Prostate gland (tissue), 2 donors: Measurements from ENCODE around the gene PTPRE. TPM values are rescaled to one million over a fixed set of nuclear protein-coding genes. Genes with fewer than 3 reads are reported as not detected.

Experiments
- DNase-seq: peaks from one replicate; pipeline ENCODE4 v3.0.0-alpha.2; 2019; ENCODE audit warnings: low spot score
- H3K27ac ChIP-seq, 2 donors: fragments of 200-600 bp; sonication (generic); 2 replicates each; pipeline ENCODE4 v1.5.1; 2017 to 2019
- H3K27me3 ChIP-seq: fragments of 200-600 bp; sonication (generic); replicated peaks from 2 replicates; pipeline ENCODE4 v1.5.1; 2019; ENCODE audit not compliant: insufficient read depth
- H3K36me3 ChIP-seq, 2 donors: fragments of 200-600 bp; sonication (generic); 1 replicate in 1 of 2; 2 replicates in 1 of 2; pipeline versions ENCODE4 v1.5.1 to v1.8.1; 2017 to 2019
- H3K4me1 ChIP-seq: fragments of 200-600 bp; sonication (generic); replicated peaks from 2 replicates; pipeline ENCODE4 v1.5.1; 2019
- H3K4me3 ChIP-seq, 2 donors: fragments of 200-600 bp; sonication (generic); 2 replicates each; pipeline ENCODE4 v1.5.1; 2017 to 2019
- H3K9me3 ChIP-seq: fragments of 200-600 bp; sonication (generic); 2 replicates; pipeline ENCODE4 v1.5.1; 2017
- POLR2A ChIP-seq: fragments of 450-650 bp; IDR thresholded peaks from one replicate; pipeline ENCODE4 v1.6.1; 2016; ENCODE audit warnings: antibody characterized with exemption, mild to moderate bottlenecking
- POLR2AphosphoS5 ChIP-seq: sonication (generic); formaldehyde crosslinking; IDR thresholded peaks from one replicate; pipeline ENCODE4 v1.6.1; 2017; ENCODE audit warnings: antibody characterized with exemption
- WGBS: methylation state at CpG from one replicate; pipeline ENCODE4 v1.1.5; 2018; 5-methylcytosine and 5-hydroxymethylcytosine counted together
- intact Hi-C: fragments of 100-400 bp; cut with DNase I; formaldehyde crosslinking; loops from one replicate; pipeline ENCODE4 v1.14.2; 2022
- total RNA-seq, 2 donors: library from RNA; depleted of rRNA; stranded (reverse); fragments of >200 nt; gene quantifications; one replicate each; pipeline ENCODE4 v1.1.0, GENCODE V29; 2016
- TF ChIP-seq, protein P1 (sequence below), 4 experiments: fragments of 200-600 bp in 2 of 4; fragments of 450-650 bp in 2 of 4; sonication (generic) in 2 of 4; IDR thresholded peaks; 1 replicate in 3 of 4; 2 replicates in 1 of 4; pipeline ENCODE4 v1.5.1; 2016 to 2019; ENCODE audit warnings: antibody characterized with exemption in 4 of 4, mild to moderate bottlenecking in 2 of 4, moderate library complexity in 2 of 4

PTPRE gene
- total RNA-seq, 2 donors from 2014 or later = 4.5 to 14.3 TPM

DNA sequence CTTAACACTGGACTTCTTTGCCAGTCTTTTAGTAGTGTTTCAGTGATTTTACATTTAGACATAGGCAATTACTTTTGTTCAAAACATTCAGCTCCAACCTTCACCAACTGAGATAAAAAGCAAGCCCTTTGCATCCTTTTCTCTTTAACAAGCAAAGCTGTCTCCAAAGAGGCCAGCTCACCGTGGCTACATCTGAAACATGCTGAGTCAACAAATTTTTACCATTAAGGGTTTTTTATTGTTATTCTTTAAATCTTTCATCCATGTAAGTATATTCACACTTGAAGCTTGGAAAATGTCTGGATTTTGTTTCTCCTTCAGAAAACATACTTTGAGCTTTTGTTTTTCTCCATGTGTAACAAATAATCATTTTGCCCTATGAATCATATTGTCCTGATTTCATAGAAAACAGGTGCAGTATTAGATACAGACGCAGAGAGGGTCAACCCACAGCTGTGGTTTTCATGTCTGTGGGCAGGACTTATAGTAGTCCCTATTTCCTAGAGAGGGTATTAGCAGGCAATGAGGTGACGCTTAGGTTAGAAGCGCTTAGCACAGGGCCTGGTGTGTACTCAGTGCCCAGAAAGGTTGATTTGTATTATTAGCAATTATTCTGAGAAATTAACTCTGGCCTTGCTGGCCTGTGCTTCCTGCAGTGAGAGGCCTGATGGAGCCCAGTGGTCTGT lies 119.9 kb downstream of the PTPRE start:
- WGBS = 67% methylated on average over 4 of the region's 4 CpGs
- Histone ChIP-seq H3K9me3 (no peaks in the 10 kb centered on the region), H3K27me3 (no peaks in the 10 kb centered on the region), H3K4me1 (no peaks in the 10 kb centered on the region), H3K27ac (no peak overlapping the region), H3K36me3 (no peaks in the 10 kb centered on the region), H3K4me3 (no peak overlapping the region)
- TF ChIP-seq POLR2A = no peak
- no peak for TF ChIP-seq POLR2AphosphoS5
- TF ChIP-seq, protein P1, sequence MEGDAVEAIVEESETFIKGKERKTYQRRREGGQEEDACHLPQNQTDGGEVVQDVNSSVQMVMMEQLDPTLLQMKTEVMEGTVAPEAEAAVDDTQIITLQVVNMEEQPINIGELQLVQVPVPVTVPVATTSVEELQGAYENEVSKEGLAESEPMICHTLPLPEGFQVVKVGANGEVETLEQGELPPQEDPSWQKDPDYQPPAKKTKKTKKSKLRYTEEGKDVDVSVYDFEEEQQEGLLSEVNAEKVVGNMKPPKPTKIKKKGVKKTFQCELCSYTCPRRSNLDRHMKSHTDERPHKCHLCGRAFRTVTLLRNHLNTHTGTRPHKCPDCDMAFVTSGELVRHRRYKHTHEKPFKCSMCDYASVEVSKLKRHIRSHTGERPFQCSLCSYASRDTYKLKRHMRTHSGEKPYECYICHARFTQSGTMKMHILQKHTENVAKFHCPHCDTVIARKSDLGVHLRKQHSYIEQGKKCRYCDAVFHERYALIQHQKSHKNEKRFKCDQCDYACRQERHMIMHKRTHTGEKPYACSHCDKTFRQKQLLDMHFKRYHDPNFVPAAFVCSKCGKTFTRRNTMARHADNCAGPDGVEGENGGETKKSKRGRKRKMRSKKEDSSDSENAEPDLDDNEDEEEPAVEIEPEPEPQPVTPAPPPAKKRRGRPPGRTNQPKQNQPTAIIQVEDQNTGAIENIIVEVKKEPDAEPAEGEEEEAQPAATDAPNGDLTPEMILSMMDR (IDR thresholded peaks at IDR 0.05) = no peak
- no peak for DNase-seq
- intact Hi-C loops = no loop called here

GRCh38 chr10:128027306-128027705 lies 120.4 kb downstream of the PTPRE start:
- H3K27ac ChIP-seq = no peak overlapping the region
- DNase-seq = no peak

DNA sequence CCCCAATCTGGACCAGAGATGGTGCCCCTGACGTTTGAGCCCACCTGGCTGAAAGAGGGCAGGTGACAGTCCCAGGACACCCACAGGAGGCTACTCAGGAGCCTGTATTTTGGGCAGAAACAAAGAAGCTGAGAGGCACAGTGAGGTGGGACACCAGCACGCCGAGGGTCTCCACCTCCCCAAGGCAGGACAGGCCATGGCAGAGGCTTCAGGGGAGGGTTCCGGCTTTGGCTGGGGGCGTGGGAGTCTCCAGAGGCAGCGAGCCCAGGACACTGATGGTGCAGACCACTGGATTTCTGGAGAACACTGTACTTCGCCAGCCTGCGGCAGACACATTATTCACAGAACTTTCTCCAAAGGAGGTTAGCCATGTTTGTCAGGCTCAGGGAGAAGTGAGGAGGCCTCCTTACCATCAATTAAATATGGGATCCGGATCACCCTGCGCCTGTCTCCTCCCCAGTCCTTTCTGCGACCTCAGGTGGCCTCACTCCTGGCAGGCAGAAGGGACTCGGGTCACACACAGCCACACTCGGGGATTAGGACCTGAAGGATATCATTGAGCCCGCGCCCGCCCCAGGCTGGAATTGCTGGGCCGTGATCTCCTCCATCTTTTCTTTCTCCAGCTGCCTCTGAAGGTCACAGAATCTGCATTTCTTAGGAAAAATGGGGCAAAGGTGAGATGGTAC lies 121.1 kb downstream of the PTPRE start:
- no peak overlapping the region for H3K4me3 ChIP-seq
- TF ChIP-seq POLR2AphosphoS5 (no peak), POLR2A (no peak)
- TF ChIP-seq, protein P1 (IDR thresholded peaks at IDR 0.05) = no peak
- intact Hi-C loops = no loop called here
- H3K27me3 ChIP-seq = no peaks in the 10 kb centered on the region
- H3K36me3 ChIP-seq = no peaks in the 10 kb centered on the region
- no peak for DNase-seq
- no peaks in the 10 kb centered on the region for H3K4me1 ChIP-seq
- WGBS = 92% methylated on average over 17 of the region's 17 CpGs
- no peak overlapping the region for H3K27ac ChIP-seq
- H3K9me3 ChIP-seq = no peaks in the 10 kb centered on the region

More at GRCh38 chr10:128027306-128027705, 120.4 kb downstream of the PTPRE start:
- Histone ChIP-seq H3K9me3 (no peaks in the 10 kb centered on the region), H3K4me1 (no peaks in the 10 kb centered on the region), H3K27me3 (no peaks in the 10 kb centered on the region), H3K4me3 (no peak overlapping the region), H3K36me3 (no peaks in the 10 kb centered on the region)
- intact Hi-C loops = no loop called here
- TF ChIP-seq POLR2A = no peak
- TF ChIP-seq POLR2AphosphoS5 = no peak
- 95% methylated on average over 8 of the region's 8 CpGs for WGBS

DNA sequence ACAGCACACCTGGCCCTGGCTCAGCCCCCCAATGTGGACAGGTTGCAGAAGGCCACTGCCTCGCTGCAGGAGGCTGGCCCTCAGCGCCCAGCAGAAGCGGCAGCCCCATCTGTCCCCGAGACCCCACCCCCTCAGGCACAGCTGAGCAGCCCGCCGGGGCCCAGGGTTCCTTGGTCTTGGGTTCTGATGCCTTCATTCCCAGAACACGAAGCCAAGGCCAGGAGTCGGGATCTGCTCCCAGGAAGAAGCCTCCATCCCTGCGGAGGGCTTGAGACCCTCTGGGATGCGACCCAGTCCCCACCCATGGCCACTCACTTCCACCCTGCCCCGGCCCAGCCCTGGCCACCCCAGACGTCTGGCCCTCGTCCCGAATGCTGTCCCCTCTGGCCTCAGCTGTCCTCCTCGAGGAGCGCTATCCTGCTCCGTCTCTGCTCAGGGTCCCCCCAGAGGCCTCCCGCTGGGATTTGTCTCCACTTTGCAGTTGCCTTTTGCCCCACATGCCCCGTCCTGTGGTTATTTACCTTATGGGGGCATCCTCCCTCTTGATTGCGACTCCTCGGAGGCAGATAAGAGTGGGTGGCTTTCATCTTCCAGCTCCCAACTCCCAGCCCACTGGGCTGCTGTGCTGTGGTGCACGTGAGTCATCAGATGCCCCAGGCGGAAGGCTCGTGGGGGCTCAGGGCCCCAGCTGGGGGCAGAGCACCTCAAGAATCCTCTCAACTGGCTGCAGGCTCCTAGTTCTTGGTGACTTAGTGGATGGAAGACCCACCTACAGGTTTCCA lies 121.8 kb downstream of the PTPRE start:
- no peak for DNase-seq
- WGBS = 88% methylated on average over 24 of the region's 24 CpGs

DNA sequence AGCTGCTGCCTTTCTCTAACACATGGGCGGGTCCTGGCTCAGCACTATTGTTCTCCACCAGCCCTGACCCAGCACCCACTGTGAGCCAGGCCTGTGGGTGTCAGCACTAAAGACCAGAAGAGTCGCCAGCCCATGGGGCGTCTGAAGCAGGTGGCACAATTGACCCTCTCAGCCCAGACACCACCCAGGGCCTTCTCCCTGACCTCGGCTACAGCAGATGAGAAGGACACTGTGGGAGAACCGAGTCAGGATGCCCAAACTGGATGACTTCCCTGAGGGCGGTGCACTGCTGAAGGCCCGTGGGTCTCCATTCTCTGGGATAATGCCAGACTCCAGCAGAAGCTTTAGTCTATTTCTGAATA lies 122.4 kb downstream of the PTPRE start:
- no peak overlapping the region for H3K27ac ChIP-seq
- intact Hi-C loops = no loop called here

More for the DNA sequence above, 121.8 kb downstream of the PTPRE start:
- Histone ChIP-seq H3K27me3 (no peaks in the 10 kb centered on the region), H3K4me1 (no peaks in the 10 kb centered on the region), H3K9me3 (no peaks in the 10 kb centered on the region), H3K27ac (no peak overlapping the region), H3K4me3 (no peak overlapping the region), H3K36me3 (no peaks in the 10 kb centered on the region)
- TF ChIP-seq POLR2AphosphoS5 = no peak
- TF ChIP-seq POLR2A = no peak
- TF ChIP-seq, protein P1 (IDR thresholded peaks at IDR 0.05) = no peak
- intact Hi-C loops = no loop called here

More for the DNA sequence above, 122.4 kb downstream of the PTPRE start:
- Histone ChIP-seq H3K4me3 (no peak overlapping the region), H3K9me3 (no peaks in the 10 kb centered on the region), H3K27me3 (no peaks in the 10 kb centered on the region), H3K36me3 (no peaks in the 10 kb centered on the region), H3K4me1 (no peaks in the 10 kb centered on the region)
- TF ChIP-seq, protein P1 (IDR thresholded peaks at IDR 0.05) = no peak
- TF ChIP-seq POLR2AphosphoS5 = no peak
- TF ChIP-seq POLR2A = no peak
- 75% methylated on average over 7 of the region's 7 CpGs for WGBS
- no peak for DNase-seq
